ENCODE measurements around the gene AURKAIP1.
A peak's percentile ranks its signal among the peaks of the same experiment; 100 is the strongest.

Gene AURKAIP1

DNA sequence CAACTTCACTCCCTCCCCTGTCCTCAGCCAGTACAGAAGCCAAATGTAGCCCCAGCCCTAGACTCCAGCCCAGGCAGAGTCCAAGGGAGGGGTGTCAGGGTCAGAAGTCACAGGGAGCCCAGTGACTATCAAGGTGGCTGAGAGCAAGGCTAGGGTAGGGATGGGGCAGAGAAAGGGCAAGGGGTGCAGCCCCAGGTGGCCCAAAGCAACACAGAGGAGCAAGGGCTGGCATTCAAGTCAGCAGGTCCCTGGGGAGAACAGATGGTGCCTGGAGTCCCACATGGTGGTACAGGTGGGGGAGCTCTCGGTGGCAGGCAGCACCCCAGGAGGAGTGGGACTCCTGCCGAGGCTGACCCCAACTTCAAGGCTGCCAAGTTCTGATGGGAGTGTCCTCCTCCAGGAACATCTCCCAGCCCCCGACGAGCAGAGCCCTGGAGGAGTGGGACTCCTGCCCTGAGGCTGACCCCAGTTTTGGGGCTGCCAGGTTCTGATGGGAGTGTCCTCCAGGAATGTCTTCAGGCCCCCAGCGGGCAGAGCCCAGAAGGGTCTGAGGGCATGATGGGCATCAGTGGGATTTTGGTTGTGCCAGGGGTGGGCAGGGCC is 22.1 kb downstream of the AURKAIP1 start:
- H3K27ac ChIP-seq (ENCODE audit: low read depth, low read length): no peak overlapping the region
- H3K27me3 ChIP-seq (ENCODE audit: control insufficient read depth, insufficient read depth, low read length): peaks cover 5% of the 10 kb centered on the region
- H3K36me3 ChIP-seq (ENCODE audit: control insufficient read depth, insufficient read depth, low read length): no peaks in the 10 kb centered on the region
- no peak overlapping the region for H3K9ac ChIP-seq (ENCODE audit: low read length)
- no peak overlapping the region for H3K4me3 ChIP-seq (ENCODE audit: low read length)
- peaks cover 7% of the 10 kb centered on the region for H3K4me1 ChIP-seq (ENCODE audit: control insufficient read depth, insufficient read depth, low read length)

DNA sequence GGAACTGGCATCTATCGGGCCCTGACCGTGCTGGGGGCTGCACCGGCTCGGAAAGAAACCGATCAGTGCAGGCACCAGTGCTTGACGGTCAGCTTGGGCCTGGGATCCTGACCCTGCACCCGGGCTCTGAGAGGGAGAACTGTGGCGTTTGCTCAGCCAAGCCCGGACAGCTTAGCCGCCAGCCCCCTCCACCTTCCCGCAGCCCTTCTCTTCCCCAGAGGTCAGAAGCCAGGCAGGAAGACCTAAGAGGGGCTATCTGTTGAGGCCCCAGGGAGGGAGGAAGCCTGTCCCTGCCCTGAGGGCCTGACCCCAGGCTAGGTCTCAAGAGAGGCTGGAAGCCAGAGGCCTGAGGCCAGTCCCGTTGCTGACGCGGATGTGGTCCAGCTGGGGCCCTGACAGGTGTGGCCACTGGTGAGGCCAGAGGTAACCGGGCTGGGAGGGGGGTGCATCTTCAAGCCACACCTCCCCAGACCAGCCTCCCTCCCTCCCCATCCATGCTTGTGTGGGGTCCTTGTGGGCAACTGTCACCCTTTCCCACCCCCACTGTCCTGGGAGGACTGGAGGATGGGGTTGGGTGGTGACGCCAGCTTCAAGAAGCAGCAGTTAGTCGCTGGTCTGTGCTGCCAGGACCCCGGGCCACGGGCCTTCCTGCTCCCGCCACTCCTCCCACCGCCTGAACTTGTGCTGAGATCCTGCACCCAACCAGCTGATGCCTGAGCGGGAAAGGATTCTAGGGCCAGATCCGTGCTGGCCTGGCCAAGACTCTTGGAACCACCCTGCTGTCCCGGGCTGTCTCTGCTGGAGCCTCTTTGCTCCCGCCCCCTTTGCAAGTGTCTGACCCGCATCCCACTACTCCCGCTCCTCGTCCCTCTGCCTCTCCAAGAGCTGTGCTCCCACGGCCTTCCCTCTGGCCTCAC is 23.2 kb downstream of the AURKAIP1 start:
- H3K4me1 ChIP-seq (ENCODE audit: control insufficient read depth, insufficient read depth, low read length): peaks cover 14% of the 10 kb centered on the region
- no peaks in the 10 kb centered on the region for H3K36me3 ChIP-seq (ENCODE audit: control insufficient read depth, insufficient read depth, low read length)
- H3K27me3 ChIP-seq (ENCODE audit: control insufficient read depth, insufficient read depth, low read length): peaks cover 5% of the 10 kb centered on the region
- H3K9ac ChIP-seq (ENCODE audit: low read length): no peak overlapping the region
- peak overlapping the region; percentile 10 for H3K27ac ChIP-seq (ENCODE audit: low read depth, low read length)
- no peak overlapping the region for H3K4me3 ChIP-seq (ENCODE audit: low read length)

DNA sequence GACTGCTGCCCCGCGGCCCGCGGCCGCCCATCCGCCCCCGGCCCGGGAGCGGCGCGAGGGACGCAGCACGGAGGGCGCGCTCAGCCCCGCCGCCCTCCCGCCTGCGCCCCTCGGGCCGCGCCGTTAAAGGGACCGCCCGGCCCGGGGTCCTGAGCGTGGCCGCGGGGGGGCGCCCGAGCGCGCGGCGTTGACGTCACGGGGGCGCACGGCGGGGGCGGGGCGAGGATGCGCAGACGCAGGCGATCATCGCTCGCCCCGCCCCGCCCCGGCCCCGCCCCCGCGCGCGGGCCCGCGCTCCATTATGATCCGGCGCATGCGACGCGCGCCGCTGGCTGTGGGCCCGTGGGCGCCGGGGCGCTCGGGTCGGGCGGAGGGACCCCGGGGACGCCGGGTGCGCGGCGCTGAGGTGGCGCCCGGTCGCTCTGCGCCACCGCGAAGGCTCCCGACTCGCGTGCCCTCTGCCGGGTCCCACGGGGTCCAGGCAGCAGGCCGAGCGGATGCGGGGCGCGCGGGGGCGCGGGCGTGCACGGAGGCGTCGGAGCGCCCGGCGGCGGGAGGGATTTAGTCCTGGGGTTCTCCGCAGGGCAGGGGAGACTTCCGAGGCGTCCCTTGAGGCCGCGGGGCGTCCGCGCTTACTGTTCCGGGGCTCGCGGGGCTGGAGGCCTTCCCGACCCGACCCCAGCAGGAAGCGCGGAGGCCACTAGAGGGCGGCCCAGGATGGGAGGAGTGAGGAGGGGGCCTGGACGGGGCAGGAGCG is 25.6 kb downstream of the AURKAIP1 start, which contains the start of gene DVL1:
TSS of gene DVL1 (minus strand) at position 163 of the 757 bp plus-strand sequence. CDS start 353 bp downstream, outside the sequence.
- Histone ChIP-seq H3K27ac (ENCODE audit: low read depth, low read length) (peak within 1 kb of the TSS; percentile 87), H3K9ac (ENCODE audit: low read length) (peak within 1 kb of the TSS; percentile 73), H3K36me3 (ENCODE audit: control insufficient read depth, insufficient read depth, low read length) (no peaks in the 10 kb centered on the region), H3K4me1 (ENCODE audit: control insufficient read depth, insufficient read depth, low read length) (peaks cover 19% of the 10 kb centered on the region), H3K27me3 (ENCODE audit: control insufficient read depth, insufficient read depth, low read length) (peaks cover 5% of the 10 kb centered on the region), H3K4me3 (ENCODE audit: low read length) (peak within 1 kb of the TSS; percentile 93)

DNA sequence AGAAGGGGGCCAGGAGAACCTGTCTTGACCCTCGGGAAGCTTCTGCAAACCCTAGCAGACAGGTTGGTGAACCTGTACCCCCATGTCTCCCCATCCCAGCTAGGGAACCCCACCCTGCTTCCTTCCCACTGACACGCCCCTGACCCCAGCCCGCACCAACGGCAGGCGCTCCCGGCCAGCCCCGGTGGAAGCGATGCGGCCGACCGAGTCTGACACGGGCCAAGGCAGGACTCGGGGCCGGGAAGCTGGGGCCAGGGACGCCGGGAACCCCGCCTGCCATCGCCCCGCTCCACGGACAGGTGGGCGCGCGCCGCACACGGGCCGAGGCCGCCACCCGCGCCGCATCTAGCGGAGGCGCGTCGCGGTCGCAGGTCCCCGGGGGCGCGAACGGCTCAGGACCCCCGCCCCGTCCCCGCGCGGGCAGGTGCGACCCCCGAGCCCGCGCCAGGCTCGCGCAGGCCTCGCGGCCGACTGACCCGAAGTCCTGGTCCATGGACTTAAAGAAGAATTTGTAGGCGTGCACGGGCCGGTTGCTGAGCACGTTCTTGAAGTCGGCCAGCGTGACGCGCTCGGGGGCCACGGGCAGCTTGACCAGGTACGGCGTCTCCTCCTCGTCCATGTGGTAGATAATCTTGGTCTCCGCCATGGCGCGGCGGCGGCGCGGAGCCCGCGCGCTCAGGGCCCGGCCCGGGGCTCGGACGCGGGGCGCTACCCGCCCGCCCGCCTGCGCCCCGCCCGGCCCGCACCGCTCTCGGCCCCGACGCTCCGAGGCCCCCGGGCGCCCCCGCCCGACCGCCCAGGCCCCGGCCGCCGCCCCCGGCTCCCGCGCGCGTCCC is 26.4 kb downstream of the AURKAIP1 start:
- H3K9ac ChIP-seq (ENCODE audit: low read length): peak overlapping the region; percentile 73
- peaks cover 5% of the 10 kb centered on the region for H3K27me3 ChIP-seq (ENCODE audit: control insufficient read depth, insufficient read depth, low read length)
- peak overlapping the region; percentile 55 for H3K27ac ChIP-seq (ENCODE audit: low read depth, low read length)
- H3K36me3 ChIP-seq (ENCODE audit: control insufficient read depth, insufficient read depth, low read length): no peaks in the 10 kb centered on the region
- peaks cover 19% of the 10 kb centered on the region for H3K4me1 ChIP-seq (ENCODE audit: control insufficient read depth, insufficient read depth, low read length)
- peak overlapping the region; percentile 93 for H3K4me3 ChIP-seq (ENCODE audit: low read length)

DNA sequence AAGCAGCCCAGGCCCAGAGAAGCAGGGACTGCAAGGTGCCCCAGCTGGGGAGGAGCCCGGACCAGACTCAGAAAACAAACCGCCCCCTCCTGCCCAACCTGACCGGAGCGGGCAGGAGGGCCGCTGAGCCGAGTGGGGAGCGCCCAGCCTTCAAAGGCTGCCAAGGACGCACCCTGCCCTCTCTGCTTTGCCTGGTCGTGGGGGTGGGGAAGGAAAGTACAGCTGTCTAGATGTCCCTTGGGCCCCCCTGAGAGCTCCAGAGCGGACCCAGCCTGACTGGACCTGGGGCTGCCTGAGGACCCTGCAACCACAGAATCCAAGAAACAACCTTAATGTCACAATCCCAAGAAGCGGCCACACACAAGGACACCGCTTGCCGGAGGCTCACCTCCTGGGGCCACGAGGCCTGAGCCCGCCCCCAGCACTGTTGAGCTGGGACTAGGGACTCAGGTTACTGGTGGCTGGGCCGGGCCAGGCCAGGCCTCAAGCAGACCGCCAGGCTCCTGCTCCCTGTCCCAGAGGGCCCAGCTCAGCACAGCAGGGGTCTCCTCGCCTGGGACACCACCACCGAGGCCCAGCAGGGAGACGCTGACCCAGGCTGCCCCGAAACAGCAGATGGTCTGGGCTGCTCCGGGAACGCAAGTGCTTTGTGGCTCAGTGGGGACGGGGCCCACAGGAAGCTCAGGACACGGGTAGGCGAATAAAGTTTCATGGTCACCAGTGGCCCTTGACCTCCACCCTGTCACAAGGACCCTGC is 27.2 kb downstream of the AURKAIP1 start:
- Histone ChIP-seq H3K4me1 (ENCODE audit: control insufficient read depth, insufficient read depth, low read length) (peaks cover 19% of the 10 kb centered on the region), H3K27ac (ENCODE audit: low read depth, low read length) (peak overlapping the region; percentile 55), H3K27me3 (ENCODE audit: control insufficient read depth, insufficient read depth, low read length) (peaks cover under 1% of the 10 kb centered on the region), H3K4me3 (ENCODE audit: low read length) (peak overlapping the region; percentile 93), H3K9ac (ENCODE audit: low read length) (peak overlapping the region; percentile 73), H3K36me3 (ENCODE audit: control insufficient read depth, insufficient read depth, low read length) (no peaks in the 10 kb centered on the region)

DNA sequence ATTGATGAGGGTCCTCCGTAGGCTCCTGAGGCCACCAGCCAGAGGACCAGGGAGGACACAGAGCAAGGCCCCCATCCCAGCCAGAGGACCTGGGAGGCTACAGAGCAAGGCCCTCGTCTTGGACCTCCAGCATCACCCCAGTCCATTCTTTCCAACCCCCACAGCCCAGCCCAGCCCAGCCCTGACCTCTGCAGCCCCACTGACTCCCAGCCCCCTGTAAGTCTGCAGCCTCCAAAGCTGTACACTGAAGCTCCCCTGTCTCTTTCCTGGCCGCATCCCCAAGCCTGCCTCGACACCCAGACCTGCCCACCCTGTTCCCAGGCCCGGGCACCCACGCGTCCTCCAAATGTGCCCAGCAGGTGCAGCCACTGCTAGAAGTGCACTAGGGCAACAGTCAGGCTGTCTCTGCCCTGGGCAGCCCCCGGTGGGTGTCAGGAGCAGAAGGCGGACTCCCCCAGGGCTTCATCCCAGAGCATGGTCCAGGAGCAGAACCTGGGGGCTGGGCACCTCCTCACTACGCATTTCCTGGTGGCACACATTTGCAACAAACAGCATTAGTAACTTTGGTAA is 27.9 kb downstream of the AURKAIP1 start:
- H3K27ac ChIP-seq (ENCODE audit: low read depth, low read length): no peak overlapping the region
- H3K4me3 ChIP-seq (ENCODE audit: low read length): peak overlapping the region; percentile 93
- H3K36me3 ChIP-seq (ENCODE audit: control insufficient read depth, insufficient read depth, low read length): no peaks in the 10 kb centered on the region
- peaks cover 19% of the 10 kb centered on the region for H3K4me1 ChIP-seq (ENCODE audit: control insufficient read depth, insufficient read depth, low read length)
- no peak overlapping the region for H3K9ac ChIP-seq (ENCODE audit: low read length)
- no peaks in the 10 kb centered on the region for H3K27me3 ChIP-seq (ENCODE audit: control insufficient read depth, insufficient read depth, low read length)

DNA sequence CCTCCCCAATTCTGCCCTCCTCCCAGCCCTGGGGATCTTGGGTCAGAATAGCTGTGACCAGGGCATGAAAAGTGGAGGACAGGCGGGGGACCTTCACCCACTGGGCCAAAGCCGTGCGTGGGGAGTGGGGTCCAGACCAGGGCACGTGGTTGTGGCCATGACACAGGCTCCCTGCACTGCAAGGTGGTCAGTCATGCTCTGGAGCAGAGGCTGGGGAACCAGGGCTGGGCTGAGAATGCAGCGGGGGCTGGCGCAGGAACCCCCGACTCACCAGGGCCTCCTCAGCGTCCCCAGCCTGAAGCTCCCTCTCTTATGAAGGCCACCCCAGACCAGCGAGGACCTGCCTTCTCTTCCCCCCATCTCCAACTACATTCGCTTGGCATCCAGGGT is 28.5 kb downstream of the AURKAIP1 start:
- H3K36me3 ChIP-seq (ENCODE audit: control insufficient read depth, insufficient read depth, low read length): peaks cover 3% of the 10 kb centered on the region
- H3K27me3 ChIP-seq (ENCODE audit: control insufficient read depth, insufficient read depth, low read length): no peaks in the 10 kb centered on the region
- H3K4me1 ChIP-seq (ENCODE audit: control insufficient read depth, insufficient read depth, low read length): peaks cover 19% of the 10 kb centered on the region
- no peak overlapping the region for H3K4me3 ChIP-seq (ENCODE audit: low read length)
- no peak overlapping the region for H3K9ac ChIP-seq (ENCODE audit: low read length)
- no peak overlapping the region for H3K27ac ChIP-seq (ENCODE audit: low read depth, low read length)

DNA sequence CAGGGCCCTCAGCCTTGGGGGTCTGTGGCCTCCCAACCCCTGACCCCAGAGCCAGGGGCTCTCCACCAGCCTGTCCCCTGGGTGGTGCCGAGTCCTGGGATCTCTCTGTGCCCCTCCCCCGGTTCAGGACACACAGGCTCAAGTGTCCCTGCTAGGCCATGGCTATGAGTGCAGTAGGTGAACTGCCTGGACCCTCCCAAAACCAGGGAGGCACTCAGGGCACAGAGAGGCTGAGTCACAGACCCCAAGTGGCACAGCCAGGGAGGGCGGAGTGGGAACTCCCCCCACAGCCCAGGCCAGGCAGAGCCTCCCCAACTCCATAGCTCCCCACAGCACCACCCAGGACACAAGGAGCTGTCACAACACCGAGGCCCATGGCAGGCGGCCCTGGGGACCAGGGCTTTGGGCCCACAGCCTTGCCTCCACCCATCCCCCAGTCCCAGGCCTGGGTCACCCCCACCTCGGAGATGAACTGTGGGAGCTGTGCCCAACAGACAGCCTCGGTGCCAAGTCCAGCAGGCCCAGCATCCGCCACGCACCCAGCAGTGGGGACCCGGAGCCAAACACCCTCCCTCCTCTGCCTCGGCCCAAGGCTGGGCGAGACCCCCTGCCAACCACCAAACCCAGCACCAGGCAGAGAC is 29.0 kb downstream of the AURKAIP1 start:
- H3K36me3 ChIP-seq (ENCODE audit: control insufficient read depth, insufficient read depth, low read length): peaks cover 8% of the 10 kb centered on the region
- H3K4me1 ChIP-seq (ENCODE audit: control insufficient read depth, insufficient read depth, low read length): peaks cover 19% of the 10 kb centered on the region
- no peaks in the 10 kb centered on the region for H3K27me3 ChIP-seq (ENCODE audit: control insufficient read depth, insufficient read depth, low read length)
- H3K4me3 ChIP-seq (ENCODE audit: low read length): no peak overlapping the region
- no peak overlapping the region for H3K9ac ChIP-seq (ENCODE audit: low read length)
- H3K27ac ChIP-seq (ENCODE audit: low read depth, low read length): no peak overlapping the region

DNA sequence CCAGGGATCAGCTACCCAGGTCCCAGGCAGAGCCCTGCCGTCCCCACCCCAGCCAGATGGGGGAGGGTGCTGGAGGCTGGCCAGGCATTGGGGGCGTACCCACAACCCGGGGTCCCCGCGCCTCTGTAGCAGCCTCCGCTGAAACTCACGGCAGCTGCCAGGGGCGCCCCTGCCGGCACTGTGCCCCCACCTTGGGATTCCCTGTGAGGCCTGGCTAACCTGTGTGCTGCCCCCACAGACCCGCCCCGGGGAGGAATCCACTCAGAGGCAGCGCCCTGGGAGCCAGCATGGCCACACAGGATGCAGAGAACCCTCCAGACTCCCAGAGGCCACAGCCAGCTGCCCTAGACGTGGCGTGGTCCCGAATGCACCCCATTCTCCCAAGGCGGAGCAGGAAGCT is 29.6 kb downstream of the AURKAIP1 start:
- Histone ChIP-seq H3K4me1 (ENCODE audit: control insufficient read depth, insufficient read depth, low read length) (peaks cover 19% of the 10 kb centered on the region), H3K27ac (ENCODE audit: low read depth, low read length) (no peak overlapping the region), H3K36me3 (ENCODE audit: control insufficient read depth, insufficient read depth, low read length) (peaks cover 14% of the 10 kb centered on the region)

DNA sequence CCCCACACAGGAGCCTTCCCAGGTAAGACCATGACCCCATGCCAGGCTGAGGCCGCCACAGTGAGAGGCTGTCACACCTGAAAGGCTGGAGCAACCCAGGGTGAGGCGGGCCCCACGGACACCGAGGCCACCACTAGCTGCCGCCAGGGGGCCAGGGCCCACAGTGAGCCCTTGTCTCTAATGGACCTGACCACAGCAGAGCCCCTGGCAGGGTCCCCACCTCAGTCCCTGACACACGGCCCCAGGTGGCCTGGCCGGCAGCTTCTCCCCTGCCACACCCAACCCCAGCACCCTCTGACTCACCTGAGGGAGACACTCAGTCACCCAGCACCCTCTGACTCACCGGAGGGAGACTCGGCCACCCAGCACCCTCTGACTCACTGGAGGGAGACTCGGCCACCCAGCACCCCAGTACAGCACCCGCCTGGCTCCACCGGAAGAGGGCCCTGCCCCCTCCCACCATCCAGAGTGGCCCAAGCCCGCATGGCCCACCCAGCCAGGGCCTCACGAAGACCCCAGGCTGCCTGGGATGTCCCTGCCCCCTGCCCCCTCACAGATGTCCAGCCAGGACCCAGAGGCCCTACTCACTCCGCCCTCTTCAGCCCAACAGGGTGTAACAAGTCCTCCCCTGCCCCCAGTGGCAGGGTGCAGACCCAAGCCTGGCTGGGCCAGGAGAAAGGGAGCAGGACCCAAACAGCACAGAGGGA is 30.2 kb downstream of the AURKAIP1 start:
- Histone ChIP-seq H3K4me3 (ENCODE audit: low read length) (no peak overlapping the region), H3K27me3 (ENCODE audit: control insufficient read depth, insufficient read depth, low read length) (no peaks in the 10 kb centered on the region), H3K9ac (ENCODE audit: low read length) (no peak overlapping the region), H3K4me1 (ENCODE audit: control insufficient read depth, insufficient read depth, low read length) (peaks cover 19% of the 10 kb centered on the region), H3K36me3 (ENCODE audit: control insufficient read depth, insufficient read depth, low read length) (peaks cover 14% of the 10 kb centered on the region), H3K27ac (ENCODE audit: low read depth, low read length) (no peak overlapping the region)

More for the DNA sequence above, 29.6 kb downstream of the AURKAIP1 start:
- Histone ChIP-seq H3K4me3 (ENCODE audit: low read length) (no peak overlapping the region), H3K9ac (ENCODE audit: low read length) (no peak overlapping the region), H3K27me3 (ENCODE audit: control insufficient read depth, insufficient read depth, low read length) (no peaks in the 10 kb centered on the region)
